Astrocyte of the spinal cord (primary cell): ENCODE results near the gene TJP3.

Experiments
- DNase-seq: peaks from one replicate; pipeline ENCODE4 v3.0.0; 2011; ENCODE audit warnings: low read depth, low spot score
- H3K4me3 ChIP-seq: 2 replicates; pipeline ENCODE4 v1.5.1; 2011; ENCODE audit warnings: low read depth, mild to moderate bottlenecking, low read length, moderate library complexity
- in situ Hi-C: cut with HindIII; loops from 2 replicates; pipeline ENCODE4 v1.10.0; 2017; ENCODE audit warnings: low sequenced_read_pairs
- TF ChIP-seq, protein P1 (sequence below): IDR thresholded peaks from 2 replicates; pipeline ENCODE4 v1.5.1; 2012; ENCODE audit warnings: low read depth, mild to moderate bottlenecking, low read length, inconsistent platforms

The TJP3 gene

DNA sequence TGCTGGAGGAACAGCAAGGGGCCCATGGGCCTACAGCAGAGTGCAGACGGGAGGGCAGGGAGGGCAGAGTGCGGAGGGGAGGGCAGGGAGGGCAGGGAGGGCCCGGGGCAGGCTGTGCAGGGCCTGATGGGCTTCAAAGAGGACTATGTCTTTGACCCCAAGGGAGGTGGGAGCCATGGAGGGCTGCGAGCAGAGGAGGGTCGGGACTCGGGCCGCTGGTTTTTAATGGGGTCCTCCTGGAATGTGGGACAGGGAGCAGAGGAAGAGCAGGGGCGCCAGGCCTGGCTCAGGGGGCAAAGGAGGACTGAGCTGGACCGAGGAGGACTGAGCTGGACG is 11.6 kb upstream of the TJP3 start:
- no peak overlapping the region for H3K4me3 ChIP-seq
- in situ Hi-C loops = no loop called here
- DNase-seq = no peak
- TF ChIP-seq, protein P1, sequence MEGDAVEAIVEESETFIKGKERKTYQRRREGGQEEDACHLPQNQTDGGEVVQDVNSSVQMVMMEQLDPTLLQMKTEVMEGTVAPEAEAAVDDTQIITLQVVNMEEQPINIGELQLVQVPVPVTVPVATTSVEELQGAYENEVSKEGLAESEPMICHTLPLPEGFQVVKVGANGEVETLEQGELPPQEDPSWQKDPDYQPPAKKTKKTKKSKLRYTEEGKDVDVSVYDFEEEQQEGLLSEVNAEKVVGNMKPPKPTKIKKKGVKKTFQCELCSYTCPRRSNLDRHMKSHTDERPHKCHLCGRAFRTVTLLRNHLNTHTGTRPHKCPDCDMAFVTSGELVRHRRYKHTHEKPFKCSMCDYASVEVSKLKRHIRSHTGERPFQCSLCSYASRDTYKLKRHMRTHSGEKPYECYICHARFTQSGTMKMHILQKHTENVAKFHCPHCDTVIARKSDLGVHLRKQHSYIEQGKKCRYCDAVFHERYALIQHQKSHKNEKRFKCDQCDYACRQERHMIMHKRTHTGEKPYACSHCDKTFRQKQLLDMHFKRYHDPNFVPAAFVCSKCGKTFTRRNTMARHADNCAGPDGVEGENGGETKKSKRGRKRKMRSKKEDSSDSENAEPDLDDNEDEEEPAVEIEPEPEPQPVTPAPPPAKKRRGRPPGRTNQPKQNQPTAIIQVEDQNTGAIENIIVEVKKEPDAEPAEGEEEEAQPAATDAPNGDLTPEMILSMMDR = no peak

DNA sequence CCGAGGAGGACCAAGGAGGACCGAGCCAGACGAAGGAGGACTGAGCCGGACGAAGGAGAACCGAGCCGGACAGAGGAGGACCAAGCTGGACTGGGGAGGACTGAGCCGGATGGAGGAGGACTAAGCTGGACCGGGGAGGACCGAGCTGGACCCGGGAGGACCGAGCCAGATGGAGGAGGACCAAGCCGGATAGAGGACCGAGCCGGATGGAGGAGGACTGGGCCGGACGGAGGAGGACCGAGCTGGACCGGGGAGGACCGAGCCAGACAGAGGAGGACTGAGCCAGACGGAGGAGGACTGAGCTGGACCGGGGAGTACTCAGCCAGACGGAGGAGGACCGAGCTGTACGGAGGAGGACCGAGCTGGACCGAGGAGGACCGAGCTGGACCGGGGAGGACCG is 11.1 kb upstream of the TJP3 start:
- in situ Hi-C loops = no loop called here
- TF ChIP-seq, protein P1 = no peak
- DNase-seq = no peak
- no peak overlapping the region for H3K4me3 ChIP-seq

DNA sequence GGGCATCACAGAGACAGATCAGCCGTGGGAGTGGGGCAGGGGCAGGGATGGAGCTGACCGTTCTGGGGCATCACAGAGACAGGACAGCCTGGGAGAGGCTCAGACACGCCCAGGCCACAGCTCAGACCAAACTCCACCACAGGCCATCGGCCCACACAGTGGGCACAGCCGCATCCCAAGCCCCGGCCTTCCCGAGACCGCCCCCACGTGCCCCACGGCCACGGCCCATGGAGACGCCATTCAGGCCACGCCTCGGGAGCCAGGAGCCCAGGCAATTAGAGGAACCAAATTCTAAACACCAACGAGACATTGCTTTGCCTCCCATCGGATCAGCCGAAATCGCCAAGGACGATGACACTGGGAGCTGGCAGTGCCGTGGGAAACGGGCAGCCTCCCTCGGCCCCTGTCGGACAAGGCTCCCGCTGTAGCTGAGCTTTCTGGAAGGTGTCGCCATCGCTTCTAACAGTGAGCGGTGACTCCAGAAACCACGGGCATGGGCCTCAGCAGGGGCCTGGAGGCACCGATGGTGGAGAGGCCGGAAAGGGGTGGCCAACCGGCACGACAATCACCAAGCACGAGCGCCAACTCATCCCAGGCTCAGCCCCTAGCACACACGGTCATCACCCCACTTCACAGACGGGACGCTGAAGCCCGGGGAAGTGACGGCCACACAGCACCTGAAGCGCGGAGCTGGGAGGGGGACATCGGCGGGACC is 10.4 kb upstream of the TJP3 start:
- TF ChIP-seq, protein P1 = no peak
- H3K4me3 ChIP-seq = no peak overlapping the region
- in situ Hi-C loops = no loop called here
- DNase-seq = no peak

DNA sequence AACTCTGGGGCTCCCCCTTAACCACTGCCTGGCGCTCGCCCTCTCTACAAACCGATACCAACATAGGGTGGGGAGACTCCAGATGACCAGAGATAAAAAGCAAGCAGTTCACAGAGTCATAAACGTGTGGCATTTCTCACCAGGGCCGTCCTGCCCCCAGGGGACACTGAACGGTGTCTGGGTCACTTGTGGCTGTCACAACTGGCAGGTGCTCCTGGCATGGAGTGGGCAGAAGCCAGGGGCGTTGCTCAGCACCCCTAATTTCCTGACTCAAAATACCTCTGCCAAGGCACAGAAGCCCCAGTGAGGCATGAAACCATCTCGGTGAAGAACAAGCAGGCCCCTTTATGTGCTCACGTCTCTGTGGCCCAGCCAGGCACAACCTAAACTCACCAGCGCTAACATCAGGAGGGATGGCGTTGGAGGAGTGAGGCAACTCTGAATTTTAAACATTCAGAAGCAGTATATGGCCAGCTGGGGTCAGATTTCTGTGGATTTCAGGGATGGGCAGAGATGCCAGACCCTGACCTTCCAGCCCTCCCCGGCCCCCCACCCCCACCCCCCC is 9.7 kb upstream of the TJP3 start:
- H3K4me3 ChIP-seq = no peak overlapping the region
- in situ Hi-C loops = no loop called here
- no peak for DNase-seq
- TF ChIP-seq, protein P1 = no peak

DNA sequence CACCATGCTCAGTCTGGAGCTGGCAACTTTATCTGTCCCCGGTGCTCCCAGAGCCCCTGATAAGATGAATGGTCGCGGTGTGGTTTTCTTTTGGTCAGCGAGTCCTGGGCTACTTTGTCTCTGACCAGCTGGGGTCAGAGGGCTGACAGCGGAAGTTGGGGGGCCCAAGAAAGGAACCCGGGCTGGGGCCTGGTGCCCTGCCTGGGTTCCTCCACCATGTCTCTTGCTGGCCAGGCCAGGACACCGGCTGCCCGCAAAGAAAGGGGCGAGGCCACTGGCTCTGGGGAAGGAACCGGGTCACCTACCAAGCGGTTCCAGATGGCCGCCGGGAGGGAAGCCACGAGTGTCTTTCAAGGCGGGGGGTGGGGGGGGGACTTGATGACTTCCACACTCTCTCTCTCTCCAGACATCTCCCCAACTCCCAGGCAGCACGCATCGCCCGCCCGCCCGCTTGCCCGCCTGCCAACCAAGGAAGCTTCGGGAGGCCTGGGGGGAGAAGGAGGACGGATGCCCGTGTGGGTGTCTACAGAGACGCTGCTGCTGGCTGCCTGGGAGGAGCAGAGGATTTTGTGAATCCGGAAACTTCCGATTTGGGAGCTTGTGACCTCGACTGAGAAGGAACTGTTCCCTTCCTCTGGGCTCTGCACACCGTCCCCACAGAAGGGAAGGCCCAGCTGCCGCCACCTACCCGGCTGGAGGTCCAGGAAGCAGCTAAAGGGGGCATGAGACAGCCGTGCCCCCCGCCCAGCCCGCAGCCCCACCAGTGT is 9.0 kb upstream of the TJP3 start:
- in situ Hi-C loops = no loop called here
- TF ChIP-seq, protein P1 = no peak
- DNase-seq = peak; percentile 30
- peak overlapping the region; percentile 79 for H3K4me3 ChIP-seq

DNA sequence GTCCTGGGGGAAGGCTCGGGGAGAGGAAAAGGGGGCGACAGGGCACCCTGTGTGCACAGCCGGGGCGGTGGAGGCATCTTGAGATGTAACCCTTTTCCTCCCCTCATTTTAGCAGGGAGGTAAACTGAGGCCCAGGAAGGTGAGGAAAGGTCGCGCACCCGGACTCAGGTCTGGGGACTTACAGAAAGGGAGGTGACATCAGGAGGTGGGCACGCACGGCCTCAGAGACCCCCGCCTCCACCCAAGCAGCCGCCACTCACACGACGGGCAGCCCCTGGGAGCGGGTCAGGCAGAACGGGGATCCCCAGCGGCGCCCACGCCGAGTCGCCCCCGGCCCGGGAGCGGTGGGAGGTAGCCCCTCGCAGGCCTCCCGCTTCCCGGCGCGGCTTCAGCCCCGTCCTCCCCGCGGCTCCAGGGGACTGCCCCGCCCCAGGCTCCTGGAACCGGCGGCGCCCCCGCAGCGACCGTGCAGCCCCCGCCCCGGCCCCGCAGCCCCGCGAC is 8.4 kb upstream of the TJP3 start:
- peak overlapping the region; percentile 79 for H3K4me3 ChIP-seq
- DNase-seq = no peak
- in situ Hi-C loops = no loop called here
- TF ChIP-seq, protein P1 = no peak
